HG02623 (cell line): ENCODE measurements around the gene SLC7A7.
"Not testable (repeated sequence)": the region's sequence is repeated elsewhere in the genome, so short reads cannot be mapped to it uniquely, and the experiment has no call there.

ENCODE experiments used
- ATAC-seq: cut with Tn5 transposase; IDR thresholded peaks from one replicate; pipeline ENCODE4 v1.9.1; 2021; ENCODE audit warnings: moderate library complexity; ENCODE audit not compliant: unreplicated experiment

Gene SLC7A7

DNA sequence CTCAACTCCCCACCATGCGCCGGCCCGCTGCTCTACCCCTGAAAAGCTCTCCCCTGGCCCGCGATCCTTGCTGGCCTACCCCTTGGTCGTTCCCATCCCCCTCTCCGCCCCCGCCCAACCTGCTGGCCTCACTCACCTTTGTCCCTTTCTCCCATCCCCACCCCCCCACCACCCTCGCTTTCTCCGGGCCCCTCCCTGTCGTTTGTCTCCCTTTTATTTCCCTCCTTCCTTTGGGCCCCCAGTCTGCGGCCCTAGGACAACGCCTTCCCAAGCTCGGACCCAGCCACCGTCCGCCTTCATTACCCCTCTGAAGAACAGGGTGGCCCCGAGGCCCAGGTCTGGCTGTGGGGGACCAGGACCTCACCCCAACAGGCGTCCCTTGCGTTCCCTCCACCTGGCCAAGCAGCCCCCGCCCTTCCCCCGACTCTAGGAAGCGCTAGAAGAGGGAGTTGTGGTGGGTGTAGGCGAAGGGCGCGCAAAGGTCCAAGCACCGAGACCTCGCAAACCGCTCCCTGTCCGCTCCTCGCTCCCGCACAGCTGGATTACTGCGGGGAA lies 6.9 kb upstream of the SLC7A7 start:
- no peak for ATAC-seq

DNA sequence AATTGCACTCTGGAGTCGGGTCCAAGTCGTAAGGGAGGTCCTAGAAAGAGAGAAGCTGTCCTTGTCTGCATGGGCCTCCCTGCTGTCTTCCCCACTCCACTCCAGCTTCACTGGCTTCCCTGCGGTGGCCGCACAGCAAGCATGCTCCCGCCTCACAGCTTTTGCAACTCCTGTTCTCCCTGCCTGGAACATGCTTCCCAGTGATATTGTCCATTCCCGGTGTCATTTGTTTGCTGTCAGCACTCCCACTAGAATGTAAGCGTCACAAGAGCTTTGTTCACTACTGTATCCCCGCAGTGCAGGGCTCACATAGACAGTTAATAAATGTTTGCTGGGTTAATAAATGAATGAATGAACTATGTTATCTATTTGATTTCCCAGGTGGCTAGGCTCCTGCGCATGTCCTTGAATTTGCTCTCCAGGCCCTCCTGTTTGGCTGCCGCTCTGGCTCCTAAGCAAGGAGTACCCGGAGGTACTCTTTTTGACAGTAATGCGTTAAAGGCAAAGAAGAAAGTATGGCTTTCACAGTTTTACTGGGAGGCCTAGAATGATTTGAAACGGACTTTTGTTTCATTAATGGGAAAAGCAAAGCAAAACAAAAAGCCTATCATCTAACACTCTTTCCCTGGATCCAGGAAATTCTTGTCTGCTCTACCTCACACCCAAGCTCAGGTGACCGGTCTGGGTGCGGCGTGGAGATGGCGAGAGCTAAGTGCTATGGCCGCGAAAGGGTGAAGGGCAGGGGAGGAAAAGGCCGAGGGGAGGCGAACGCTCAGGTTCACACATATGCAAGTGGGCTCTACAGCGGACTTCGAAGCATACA lies 6.2 kb upstream of the SLC7A7 start:
- no peak for ATAC-seq

DNA sequence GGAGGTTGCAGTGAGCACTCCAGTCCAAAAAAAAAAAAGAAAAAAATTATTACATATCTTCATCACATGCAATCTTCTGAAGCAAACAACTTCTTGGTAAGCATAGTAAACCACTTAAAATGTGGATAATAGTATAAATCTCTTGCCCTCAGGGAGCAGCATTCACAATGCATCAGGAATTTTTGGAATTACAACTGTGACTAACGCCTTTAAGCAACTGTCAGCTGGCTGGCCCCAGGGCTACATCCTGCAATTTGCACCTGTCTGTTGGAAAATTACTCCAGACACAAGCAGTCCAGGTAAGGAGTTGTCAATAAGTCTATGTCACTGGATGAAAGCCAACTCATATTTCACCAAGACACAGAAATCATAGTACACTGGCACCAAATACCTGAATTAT lies 5.5 kb upstream of the SLC7A7 start:
- no peak for ATAC-seq

DNA sequence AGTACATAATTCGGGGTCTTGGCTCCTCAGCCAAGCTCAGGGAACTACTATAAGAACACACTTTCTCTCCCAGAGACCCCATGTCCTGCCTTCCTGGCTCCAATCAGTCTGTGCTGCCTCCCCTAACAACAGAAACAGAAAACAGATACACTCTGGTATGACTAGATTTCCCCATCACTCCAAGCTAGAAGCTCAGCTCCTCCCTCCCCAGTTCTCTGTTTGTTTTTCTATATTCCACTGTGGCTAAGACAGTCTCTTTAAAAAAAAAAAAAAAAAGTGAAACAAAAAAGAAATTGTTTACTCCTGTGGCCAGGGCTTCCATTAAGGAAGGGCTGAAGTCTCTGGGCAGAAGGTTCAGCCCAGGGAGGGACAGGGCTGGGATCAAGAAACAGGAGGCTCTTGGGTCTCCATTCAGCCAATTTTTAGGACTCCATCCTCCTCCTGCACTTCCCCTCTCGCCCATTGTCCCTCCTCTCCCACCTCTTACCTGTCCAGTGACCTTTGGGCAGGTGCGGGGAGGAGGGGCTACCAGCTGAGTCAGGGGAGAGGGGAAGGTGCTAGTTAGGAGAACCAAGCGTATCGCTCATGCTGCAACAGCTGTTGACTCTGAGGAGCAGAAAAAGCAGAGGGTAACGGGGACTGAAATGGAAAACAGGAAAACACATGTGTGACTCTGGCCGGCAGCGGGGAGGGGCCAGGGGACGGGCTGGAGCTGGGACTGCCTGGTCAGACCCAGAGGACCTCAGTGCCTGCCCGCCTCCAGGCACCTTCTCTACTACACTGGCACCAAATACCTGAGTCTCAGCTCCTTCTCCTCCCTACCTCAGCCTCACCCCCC lies 4.1 kb upstream of the SLC7A7 start:
- peak; percentile 38 for ATAC-seq

DNA sequence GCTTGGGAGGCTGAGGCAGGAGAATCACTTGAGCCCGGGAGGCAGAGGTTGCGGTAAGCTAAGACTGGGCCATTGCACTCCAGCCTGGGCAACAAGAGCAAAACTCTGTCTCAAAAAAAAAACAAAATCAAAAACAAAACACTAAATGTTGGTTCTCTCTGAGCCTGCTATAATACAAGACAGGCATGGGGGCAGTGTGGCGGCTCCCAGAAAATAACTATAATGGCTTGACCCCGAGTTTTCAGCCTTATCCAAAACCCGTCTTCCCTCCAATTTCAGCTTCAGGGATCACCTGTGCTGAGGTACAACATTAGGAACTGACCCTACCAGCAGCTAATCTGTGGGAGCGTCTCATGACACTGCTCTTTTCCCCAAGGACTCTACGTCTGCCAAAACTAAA lies 862 bp downstream of the SLC7A7 start:
- ATAC-seq: no peak

DNA sequence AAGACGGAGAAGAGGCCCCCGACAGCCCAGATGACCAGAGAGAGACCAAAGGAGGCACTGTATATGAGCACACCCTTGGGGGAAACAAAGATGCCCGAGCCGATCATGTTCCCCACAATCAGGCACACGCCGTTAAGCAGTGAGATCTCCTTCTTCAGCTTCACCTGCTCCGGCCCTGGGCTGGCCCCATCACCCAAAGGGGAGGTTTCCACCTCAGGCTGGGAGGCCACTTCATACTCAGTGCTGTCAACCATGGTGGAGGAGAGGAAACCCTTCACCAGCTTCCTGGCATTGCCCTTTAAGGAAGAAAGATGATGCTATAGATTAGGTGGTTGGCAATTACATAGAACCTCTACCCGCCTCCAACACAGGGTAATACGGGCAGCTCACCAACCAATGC lies 2.1 kb downstream of the SLC7A7 start:
- ATAC-seq: no peak

DNA sequence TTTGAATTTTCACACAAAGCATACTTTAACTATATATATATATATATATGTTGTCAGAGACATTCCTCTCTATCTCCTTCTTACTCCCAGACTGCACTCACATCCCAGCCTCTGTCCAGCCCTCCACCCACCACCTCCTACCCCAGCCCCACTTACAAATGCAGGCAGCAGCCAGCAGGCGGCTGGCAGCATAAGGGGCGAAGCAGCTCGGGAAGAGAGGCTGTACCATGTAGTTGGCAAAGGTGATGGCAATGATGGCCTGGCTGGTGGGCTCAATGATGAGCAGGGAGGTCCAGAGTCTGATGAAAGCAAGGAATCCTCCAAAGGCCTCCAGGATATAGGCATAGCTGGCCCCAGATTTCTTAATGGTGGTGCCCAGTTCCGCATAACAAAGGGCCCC lies 2.5 kb downstream of the SLC7A7 start:
- no peak for ATAC-seq

DNA sequence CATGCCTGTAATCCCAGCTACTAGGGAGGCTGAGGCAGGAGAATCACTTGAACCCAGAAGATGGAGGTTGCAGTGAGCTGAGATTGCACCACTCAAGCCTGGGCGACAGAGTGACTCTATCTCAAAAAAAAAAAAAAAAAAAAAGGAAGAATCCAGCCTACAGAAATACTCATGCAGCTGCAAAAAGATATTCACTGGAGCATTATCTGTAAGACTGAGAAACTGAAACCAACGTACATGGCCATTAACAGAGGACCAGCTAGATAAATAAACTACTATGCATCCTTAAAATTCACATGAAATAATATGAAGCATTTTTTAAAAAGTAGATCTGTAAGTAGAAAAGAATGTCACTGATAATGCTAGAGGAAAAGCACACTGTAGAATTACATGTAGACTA lies 3.5 kb downstream of the SLC7A7 start:
- no peak for ATAC-seq

DNA sequence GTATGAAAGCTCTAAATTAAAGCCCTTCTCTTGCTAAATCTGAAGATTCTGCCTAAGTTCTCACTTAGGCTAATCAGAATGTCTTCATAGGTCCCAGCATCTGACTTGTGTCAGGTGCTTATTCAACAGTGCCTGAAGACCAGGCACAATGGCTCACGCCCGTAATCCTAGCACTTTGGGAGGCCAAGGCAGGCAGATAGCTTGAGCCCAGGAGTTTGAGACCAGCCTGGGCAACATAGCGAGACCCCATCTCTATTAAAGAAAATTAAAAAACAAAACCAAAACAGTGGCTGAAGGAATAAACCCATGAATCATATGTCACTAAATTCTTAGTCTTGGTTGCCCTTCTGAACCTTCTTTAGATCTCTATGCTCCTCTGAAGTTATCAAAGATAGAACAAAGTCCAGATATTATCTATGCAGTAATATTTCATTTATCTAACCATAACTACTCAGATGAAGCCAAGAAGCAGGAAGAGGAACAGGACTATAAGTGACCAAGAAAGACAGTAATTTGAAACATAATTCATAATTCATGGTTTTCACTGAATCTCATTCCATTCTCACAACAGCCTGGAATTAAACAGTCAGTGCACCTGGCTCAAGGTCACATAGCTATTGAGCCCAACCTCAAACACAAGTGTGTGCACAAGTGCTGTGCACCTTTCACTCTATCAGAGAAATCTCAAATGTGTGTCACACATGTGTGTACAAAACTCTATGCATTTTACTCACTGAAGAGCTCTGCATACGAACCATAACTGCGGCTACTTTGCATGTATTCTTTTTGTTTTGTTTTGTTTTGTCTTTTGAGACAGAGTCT lies 6.6 kb downstream of the SLC7A7 start:
- no peak for ATAC-seq

DNA sequence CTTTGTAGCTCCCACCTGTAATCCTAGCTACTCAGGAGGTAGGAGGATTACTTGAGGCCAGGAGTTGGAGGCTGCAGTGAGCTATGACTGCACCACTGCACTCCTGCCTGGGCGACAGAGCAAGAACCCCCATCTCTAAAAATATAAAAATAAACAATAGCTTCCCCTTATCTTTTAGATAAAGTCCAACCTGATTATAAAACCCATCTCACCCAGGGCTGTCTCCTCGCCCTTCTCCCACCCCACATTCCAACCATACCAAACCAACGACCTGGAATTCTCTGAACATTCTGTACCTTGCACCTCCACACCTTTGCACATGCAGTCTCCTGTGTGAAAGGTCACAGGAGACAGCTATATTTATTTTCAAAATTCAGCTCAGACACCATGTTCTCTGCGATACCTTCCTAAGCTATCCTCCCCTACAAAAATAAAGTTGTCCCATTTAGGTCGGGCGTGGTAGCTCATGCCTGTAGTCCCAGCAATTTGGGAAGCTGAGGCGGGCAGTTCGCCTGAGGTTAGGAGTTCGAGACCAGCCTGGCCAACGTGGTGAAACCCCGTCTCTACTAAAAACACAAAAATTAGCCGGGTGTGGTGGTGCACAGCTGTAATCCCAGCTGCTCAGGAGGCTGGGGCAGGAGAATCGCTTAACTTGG lies 7.7 kb downstream of the SLC7A7 start:
- ATAC-seq: no peak

DNA sequence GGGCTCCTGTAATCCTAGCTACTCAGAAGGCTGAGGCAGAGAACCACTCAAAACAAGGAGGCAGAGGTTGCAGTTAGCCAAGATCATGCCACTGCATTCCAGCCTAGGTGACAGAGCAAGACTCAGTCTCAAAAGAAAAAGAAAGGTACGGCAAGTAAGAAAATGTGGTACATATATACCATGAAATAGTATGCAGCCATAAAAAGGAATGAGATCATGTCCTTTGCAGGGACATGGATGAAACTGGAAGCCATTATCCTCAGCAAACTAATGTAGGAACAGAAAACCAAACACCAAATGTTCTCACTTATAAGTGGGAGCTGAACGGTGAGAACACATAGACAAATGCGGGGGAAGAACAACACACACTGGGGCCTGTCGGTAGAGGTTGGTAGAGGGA lies 10.0 kb downstream of the SLC7A7 start:
- not testable (repeated sequence) for ATAC-seq

DNA sequence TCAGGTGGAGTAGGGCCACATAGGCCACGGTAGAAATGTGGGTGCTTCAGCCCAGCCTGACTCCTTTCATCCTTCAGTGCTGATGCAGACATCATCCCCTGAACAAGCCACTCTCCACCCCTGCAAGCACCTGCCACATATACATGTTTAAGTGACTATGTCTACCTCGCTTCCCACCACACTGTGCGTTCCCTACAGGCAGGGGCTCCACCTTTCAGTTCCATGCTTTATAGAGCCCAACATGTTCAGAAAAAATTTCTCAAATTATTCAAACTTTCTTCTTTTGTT lies 11.6 kb downstream of the SLC7A7 start:
- ATAC-seq: no peak

DNA sequence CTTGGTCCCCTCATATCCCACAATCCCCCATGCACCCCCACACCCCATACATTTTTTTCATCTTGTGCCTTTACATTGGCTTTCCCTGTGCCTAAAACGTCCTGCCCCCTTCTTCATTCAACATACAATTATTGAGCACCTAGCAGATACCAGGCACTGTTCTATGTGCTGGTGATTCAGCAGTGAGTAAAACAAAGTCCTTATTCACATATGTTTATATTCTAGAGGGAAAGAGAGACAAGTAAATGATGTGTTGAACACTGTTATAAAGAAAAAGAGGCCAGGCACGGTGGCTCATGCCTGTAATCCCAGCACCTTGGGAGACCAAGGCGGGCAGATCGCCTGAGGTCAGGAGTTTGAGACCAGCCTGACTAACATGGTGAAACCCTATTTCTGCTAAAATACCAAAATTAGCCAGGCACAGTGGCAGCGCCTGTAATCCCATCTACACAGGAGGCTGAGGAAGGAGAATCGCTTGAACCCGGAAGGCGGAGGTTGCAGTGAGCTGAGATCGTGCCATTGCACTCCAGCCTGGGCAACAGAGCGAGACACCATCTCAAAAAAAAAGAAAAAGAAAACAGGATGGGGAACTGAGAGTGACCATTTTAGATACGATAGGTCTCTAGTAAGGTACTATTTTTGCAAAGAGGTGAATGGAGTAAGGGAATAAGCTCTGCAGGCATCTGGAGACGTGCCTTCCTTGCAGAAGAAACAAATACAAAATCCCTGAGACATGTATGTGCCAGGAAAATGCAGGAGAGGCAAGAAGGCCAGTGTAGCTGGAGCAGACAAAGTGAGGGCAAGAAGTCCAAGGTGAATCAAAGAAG lies 12.2 kb downstream of the SLC7A7 start:
- ATAC-seq: no peak

DNA sequence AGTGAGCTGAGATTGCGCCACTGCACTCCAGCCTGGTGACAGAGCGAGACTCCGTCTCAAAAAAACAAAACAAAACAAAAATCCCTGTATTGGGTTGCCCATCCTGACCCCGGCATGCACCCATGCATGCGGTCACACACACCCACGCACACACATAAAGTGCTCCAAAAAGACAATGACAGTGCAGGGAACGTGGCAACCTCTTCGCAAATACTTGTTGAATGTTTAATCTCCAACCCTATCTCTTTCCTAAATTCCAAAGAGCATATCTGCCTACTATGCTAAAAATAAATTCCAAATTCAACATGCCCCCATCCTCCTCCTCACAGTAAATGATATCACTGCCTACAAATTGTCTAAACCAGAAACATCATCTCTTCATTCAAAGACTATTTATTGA lies 13.5 kb downstream of the SLC7A7 start:
- ATAC-seq: no peak

DNA sequence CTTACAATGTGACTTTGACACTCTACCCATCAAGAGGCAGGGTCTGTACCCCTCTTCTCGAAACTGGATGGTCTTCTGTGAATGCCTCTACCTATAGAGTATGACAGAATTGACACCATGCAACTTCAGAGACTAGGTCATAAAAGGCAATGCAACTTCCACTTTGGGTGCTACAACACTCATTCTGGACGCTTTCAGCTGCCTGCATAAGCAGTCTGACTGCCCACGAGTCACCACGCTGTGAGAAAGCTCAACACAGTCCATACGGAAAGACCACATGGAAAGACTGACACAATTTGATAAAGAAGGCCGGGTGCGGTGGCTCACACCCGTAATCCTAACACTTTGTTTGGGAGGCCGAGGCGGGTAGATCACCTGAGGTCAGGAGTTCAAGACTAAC lies 14.9 kb downstream of the SLC7A7 start:
- ATAC-seq: no peak

DNA sequence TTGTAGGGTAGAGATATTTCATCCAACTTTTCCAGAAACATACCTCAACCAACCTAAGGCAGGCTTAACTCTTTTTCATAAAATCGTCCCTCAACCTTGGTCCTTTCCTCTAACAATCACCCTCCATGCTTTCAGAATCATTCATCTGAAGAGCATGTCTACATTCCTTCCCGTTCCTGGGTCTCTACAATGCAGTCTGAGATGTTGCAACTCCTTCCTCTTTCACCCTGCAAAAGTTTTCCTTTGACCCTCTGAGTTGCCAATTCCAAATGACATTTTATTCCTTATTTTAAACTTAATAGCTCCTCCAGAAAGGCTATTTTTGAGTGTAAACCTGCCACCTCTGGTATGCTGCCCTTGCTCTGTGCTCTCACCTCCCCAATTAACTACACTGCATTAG lies 16.7 kb downstream of the SLC7A7 start:
- no peak for ATAC-seq

DNA sequence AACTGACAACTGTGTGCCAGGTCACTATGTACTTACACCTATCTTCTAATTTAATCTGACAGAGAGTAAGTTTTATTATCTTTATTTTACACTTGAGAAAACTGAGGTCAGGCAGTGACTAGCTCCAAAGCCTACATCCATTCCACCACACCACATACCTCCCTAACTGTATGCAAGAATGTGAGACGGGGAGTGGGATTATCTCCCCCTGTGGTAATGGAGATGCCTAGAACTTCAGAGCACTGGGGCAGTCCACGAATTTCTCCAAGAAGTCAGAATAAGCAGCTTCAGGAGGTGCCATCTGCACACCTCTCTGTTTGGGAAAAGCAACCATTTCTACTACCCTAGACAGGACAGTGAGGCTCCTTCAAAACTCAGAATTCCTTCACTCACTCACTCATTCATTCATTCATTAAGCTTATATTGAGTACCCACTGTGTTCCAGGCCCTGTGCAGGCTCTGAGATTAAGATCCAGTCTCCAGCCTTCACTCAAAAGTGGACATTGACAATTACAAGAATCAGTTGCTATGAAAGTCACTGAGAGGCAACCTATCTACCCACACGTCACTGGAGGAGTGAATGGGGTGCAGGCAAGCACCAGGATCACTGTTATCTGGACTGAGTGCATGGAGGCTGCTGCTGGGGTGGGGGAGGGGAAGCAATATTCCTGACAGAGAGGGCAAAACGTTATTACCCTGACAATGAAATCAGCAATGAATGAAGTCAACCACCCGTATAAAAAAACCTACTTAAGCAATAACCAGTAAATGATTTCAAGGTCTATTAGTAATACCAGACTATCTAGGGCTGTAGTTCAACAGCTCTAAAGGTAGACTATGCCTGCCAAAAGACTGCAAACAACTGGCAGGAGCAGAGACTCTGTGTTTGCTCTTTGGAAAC lies 18.0 kb downstream of the SLC7A7 start:
- no peak for ATAC-seq

DNA sequence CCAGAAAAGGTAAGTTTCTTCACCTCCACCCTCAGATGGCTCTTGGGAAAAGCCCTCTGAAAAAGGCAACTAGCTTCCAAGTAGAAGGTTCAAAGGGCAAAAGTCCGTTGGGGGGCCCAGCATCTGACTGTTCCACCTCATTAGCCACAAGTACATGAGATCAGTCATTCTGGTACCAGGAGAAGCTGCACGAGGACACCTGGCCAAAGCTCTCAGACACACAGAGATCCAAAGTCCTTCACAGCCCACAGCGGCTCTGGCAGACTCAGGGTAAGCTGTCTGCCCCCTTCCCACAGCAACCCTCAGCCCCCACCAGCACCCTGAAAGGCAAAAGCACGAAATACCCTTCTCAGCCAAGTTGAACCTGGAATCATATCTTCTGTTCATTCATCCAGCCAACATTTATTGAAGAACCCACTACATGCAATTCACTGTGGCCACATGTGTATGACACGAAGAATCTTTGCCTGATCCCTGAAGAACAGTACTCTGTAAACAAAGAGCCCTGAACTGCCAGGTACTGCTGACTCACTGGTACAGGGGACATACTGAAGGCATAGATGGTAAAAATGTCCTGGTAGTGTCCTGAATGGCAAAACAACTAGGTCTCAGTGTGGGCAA lies 19.0 kb downstream of the SLC7A7 start:
- peak; percentile 39 for ATAC-seq

DNA sequence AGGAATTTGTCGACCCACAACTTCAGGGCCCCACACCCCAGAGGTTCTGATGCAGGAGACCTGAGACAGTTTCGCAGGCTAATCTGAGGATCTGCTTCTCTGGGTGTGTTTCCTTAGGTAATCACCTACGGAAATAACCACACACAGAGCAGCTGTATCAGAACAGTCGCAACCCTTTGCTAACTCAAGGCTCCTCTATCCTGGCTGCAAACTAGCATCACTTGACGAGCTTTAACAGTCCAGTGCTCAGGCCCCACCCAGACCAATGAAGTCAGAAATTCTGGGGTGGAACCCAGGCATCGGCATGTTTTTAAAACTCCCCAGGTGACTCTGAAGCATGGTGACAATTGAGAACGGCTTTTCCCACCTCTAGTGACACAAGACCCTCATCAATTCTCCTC lies 20.7 kb downstream of the SLC7A7 start:
- ATAC-seq: no peak
